GM23338 (cell line): ENCODE results near the gene PAK1.

ENCODE experiments used
- CREB1 ChIP-seq: fragments of 250-450 bp; sonication (Bioruptor Pico); IDR thresholded peaks from 2 replicates; pipeline ENCODE4 v1.5.0; 2020; ENCODE audit warnings: low read depth, mild to moderate bottlenecking, moderate library complexity
- EZH2 ChIP-seq: fragments of 200-600 bp; sonication (generic); IDR thresholded peaks from one replicate; pipeline ENCODE4 v1.8.0; 2017; ENCODE audit warnings: antibody characterized with exemption, mild to moderate bottlenecking, low read depth; ENCODE audit not compliant: unreplicated experiment
- EZH2phosphoT487 ChIP-seq: fragments of 200-600 bp; sonication (generic); IDR thresholded peaks from one replicate; pipeline ENCODE4 v1.8.1; 2018; ENCODE audit warnings: antibody characterized with exemption; ENCODE audit not compliant: unreplicated experiment
- JUNB ChIP-seq: IDR thresholded peaks from one replicate; pipeline ENCODE4 v1.6.1; 2016; ENCODE audit warnings: antibody characterized with exemption; ENCODE audit not compliant: unreplicated experiment
- POLR2AphosphoS5 ChIP-seq: IDR thresholded peaks from 2 replicates; pipeline ENCODE4 v1.6.1; 2016; ENCODE audit warnings: antibody characterized with exemption, low read depth
- STAT1 ChIP-seq: IDR thresholded peaks from one replicate; pipeline ENCODE4 v1.6.1; 2016; ENCODE audit warnings: antibody characterized with exemption; ENCODE audit not compliant: unreplicated experiment
- ZNF331 ChIP-seq: fragments of 250-450 bp; sonication (Bioruptor Pico); IDR thresholded peaks from 2 replicates; pipeline ENCODE4 v1.5.0; 2020; ENCODE audit warnings: low read depth, mild to moderate bottlenecking, moderate library complexity
- TF ChIP-seq, protein P1 (sequence below), 2 experiments: fragments of 200-600 bp in 1 of 2; sonication (generic) in 1 of 2; conservative IDR thresholded peaks; 2 replicates each; pipeline versions ENCODE4 v1.5.1 to v1.6.1; 2016 to 2017; ENCODE audit warnings: antibody characterized with exemption in 2 of 2, low read depth in 2 of 2, mild to moderate bottlenecking in 2 of 2, moderate library complexity in 1 of 2
- TF ChIP-seq, protein P2 (sequence below): IDR thresholded peaks from one replicate; pipeline ENCODE4 v1.6.1; 2018; ENCODE audit warnings: antibody characterized with exemption; ENCODE audit not compliant: unreplicated experiment
- TF ChIP-seq, protein P3 (sequence below): IDR thresholded peaks from 2 replicates; pipeline ENCODE4 v1.6.1; 2016; ENCODE audit warnings: antibody characterized with exemption

DNA sequence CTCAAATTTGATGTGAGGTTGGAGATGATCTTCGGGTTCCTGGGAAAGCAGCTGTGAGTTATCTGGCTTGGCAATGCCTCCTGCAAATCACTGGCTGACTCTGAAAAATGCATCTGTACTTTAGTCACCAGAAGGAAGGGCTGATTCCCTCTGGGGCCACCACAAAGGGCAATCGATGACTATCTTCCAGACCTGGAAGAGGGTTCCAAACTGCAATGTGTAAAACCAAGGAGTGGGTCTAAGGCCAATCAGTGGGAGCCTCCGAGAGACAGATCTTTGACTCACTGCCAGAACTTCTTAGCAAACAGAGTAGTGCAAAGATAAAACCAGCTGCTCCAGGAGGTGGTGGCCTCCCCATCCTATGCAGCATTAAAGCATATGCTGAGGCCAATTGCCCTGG lies 29.1 kb upstream of the PAK1 start:
- TF ChIP-seq CREB1 (CRISPR knock-in tag) (no peak), POLR2AphosphoS5 (no peak), EZH2 (no peak), EZH2phosphoT487 (no peak), JUNB (no peak), ZNF331 (CRISPR knock-in tag) (no peak), STAT1 (no peak)
- TF ChIP-seq, protein P1, sequence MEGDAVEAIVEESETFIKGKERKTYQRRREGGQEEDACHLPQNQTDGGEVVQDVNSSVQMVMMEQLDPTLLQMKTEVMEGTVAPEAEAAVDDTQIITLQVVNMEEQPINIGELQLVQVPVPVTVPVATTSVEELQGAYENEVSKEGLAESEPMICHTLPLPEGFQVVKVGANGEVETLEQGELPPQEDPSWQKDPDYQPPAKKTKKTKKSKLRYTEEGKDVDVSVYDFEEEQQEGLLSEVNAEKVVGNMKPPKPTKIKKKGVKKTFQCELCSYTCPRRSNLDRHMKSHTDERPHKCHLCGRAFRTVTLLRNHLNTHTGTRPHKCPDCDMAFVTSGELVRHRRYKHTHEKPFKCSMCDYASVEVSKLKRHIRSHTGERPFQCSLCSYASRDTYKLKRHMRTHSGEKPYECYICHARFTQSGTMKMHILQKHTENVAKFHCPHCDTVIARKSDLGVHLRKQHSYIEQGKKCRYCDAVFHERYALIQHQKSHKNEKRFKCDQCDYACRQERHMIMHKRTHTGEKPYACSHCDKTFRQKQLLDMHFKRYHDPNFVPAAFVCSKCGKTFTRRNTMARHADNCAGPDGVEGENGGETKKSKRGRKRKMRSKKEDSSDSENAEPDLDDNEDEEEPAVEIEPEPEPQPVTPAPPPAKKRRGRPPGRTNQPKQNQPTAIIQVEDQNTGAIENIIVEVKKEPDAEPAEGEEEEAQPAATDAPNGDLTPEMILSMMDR (conservative IDR thresholded peaks at IDR 0.05; ENCODE audit: low read depth in 2 of 2), result no peak
- TF ChIP-seq, protein P2, sequence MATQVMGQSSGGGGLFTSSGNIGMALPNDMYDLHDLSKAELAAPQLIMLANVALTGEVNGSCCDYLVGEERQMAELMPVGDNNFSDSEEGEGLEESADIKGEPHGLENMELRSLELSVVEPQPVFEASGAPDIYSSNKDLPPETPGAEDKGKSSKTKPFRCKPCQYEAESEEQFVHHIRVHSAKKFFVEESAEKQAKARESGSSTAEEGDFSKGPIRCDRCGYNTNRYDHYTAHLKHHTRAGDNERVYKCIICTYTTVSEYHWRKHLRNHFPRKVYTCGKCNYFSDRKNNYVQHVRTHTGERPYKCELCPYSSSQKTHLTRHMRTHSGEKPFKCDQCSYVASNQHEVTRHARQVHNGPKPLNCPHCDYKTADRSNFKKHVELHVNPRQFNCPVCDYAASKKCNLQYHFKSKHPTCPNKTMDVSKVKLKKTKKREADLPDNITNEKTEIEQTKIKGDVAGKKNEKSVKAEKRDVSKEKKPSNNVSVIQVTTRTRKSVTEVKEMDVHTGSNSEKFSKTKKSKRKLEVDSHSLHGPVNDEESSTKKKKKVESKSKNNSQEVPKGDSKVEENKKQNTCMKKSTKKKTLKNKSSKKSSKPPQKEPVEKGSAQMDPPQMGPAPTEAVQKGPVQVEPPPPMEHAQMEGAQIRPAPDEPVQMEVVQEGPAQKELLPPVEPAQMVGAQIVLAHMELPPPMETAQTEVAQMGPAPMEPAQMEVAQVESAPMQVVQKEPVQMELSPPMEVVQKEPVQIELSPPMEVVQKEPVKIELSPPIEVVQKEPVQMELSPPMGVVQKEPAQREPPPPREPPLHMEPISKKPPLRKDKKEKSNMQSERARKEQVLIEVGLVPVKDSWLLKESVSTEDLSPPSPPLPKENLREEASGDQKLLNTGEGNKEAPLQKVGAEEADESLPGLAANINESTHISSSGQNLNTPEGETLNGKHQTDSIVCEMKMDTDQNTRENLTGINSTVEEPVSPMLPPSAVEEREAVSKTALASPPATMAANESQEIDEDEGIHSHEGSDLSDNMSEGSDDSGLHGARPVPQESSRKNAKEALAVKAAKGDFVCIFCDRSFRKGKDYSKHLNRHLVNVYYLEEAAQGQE, result no peak
- TF ChIP-seq, protein P3, sequence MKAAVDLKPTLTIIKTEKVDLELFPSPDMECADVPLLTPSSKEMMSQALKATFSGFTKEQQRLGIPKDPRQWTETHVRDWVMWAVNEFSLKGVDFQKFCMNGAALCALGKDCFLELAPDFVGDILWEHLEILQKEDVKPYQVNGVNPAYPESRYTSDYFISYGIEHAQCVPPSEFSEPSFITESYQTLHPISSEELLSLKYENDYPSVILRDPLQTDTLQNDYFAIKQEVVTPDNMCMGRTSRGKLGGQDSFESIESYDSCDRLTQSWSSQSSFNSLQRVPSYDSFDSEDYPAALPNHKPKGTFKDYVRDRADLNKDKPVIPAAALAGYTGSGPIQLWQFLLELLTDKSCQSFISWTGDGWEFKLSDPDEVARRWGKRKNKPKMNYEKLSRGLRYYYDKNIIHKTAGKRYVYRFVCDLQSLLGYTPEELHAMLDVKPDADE, result no peak
